GM12801 (cell line): Measurements from ENCODE around the gene TMEM44.

Experiments used
- TF ChIP-seq, protein P1 (sequence below): IDR thresholded peaks from one replicate; pipeline ENCODE4 v1.5.1; 2011; ENCODE audit warnings: control low read depth; ENCODE audit not compliant: insufficient read length; ENCODE audit errors: extremely low read depth

The TMEM44 gene

GRCh38 chr3:194618858-194619608 lies 14.2 kb downstream of the TMEM44 start:
- TF ChIP-seq, protein P1, sequence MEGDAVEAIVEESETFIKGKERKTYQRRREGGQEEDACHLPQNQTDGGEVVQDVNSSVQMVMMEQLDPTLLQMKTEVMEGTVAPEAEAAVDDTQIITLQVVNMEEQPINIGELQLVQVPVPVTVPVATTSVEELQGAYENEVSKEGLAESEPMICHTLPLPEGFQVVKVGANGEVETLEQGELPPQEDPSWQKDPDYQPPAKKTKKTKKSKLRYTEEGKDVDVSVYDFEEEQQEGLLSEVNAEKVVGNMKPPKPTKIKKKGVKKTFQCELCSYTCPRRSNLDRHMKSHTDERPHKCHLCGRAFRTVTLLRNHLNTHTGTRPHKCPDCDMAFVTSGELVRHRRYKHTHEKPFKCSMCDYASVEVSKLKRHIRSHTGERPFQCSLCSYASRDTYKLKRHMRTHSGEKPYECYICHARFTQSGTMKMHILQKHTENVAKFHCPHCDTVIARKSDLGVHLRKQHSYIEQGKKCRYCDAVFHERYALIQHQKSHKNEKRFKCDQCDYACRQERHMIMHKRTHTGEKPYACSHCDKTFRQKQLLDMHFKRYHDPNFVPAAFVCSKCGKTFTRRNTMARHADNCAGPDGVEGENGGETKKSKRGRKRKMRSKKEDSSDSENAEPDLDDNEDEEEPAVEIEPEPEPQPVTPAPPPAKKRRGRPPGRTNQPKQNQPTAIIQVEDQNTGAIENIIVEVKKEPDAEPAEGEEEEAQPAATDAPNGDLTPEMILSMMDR = no peak

DNA sequence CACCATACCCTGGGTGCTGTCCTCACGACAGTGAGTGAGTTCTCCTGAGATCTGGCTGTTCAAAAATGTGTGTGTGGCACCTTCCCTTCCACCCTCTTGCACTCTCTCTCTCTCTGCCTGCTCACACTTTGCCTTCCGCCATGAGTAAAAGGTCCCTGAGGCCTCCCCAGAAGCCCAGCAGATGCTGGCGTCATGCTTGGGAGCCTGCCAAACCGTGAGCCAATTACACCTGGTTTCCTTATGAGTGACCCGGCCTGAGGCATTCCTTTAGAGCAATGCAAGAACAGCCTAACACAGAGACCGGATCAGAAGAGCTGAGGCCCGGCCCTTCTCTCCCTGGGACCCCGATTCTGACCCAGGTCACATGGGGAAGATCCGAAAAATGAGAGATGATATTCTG lies 15.4 kb downstream of the TMEM44 start:
- TF ChIP-seq, protein P1 = no peak

DNA sequence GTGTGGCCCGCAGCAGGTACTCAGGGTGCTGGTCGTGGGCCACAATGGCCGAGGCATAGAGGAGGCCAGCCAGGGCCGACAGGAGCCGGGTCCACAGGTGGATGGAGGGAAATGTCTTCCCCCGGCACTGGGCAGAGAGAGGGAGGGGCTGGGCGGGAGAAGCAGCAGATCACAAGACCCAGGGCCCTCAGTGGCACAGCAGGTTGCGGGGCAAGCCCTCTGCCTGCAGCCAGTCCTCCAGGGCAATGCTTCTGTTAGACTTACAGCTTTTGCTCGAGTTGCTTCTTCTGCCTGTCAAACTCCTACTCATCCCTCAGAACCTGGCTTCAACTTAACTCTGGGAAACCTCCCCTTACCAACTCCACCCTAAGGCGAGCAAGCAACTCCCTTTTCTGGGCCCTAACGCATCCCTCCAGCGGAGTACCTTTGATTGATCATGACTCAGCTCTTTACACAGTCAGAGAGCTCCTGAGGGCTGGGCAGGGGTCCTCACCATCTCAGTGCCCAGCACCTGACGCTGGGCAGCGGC lies 16.0 kb downstream of the TMEM44 start:
- TF ChIP-seq, protein P1 = no peak

DNA sequence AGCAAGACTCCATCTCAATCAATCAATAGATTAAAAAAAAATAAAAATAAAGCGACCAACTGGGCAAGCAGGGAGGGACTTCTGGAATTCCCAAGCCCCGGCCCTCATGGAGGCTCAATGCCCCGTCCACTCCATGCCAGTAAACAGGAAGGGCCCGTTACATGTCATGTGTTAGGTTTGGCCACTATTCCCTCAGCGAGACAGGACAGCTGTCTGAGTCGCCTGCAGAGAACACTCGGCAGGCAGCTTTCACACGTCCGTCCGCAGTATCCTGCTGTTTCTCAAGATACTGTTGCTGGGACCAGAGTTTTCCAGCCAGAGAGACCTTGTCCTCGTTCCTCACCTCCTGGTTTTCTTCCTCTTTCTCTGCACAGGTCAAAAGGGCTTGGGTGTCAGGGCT lies 18.0 kb downstream of the TMEM44 start:
- TF ChIP-seq, protein P1 = no peak

GRCh38 chr3:194612221-194612620 lies 21.0 kb downstream of the TMEM44 start:
- TF ChIP-seq, protein P1 = no peak

- TF ChIP-seq, protein P1 = no peak
Measured at GRCh38 chr3:194610689-194611088, 22.5 kb downstream of the TMEM44 start.

GRCh38 chr3:194609601-194610000 lies 23.6 kb downstream of the TMEM44 start:
- TF ChIP-seq, protein P1 = no peak
